ENCODE measurements around the gene ZNF70. TPM values are rescaled to one million over a fixed set of nuclear protein-coding genes. Genes with fewer than 3 reads are reported as not detected.

The ZNF70 gene
- total RNA-seq, 2 donors from 2014 or later: 2.8 to 3.5 TPM

- H3K4me3 ChIP-seq: no peak overlapping the region
- peaks cover 21% of the 10 kb centered on the region for H3K36me3 ChIP-seq
- intact Hi-C loops (cut with DNase I): no loop called here
- no peak overlapping the region for H3K27ac ChIP-seq
- no peak for TF ChIP-seq CTCF (IDR thresholded peaks at IDR 0.05)
- no peaks in the 10 kb centered on the region for H3K9me3 ChIP-seq
- DNase-seq: no peak
- no peak overlapping the region for H3K9ac ChIP-seq (ENCODE audit: low read depth in 2 of 2, low read length in 2 of 2)
- H3K27me3 ChIP-seq: no peaks in the 10 kb centered on the region
- peaks cover 7% of the 10 kb centered on the region for H3K4me1 ChIP-seq
These were observed 40.2 kb upstream of the ZNF70 start for GRCh38 chr22:23790819-23791737.

- Histone ChIP-seq H3K9me3 (no peaks in the 10 kb centered on the region), H3K36me3 (peaks cover 12% of the 10 kb centered on the region), H3K9ac (ENCODE audit: low read depth in 2 of 2, low read length in 2 of 2) (no peak overlapping the region), H3K4me1 (peaks cover 7% of the 10 kb centered on the region), H3K4me3 (no peak overlapping the region), H3K27me3 (no peaks in the 10 kb centered on the region), H3K27ac (no peak overlapping the region)
- no peak for DNase-seq
- intact Hi-C loops (cut with DNase I): no loop called here
- no peak for TF ChIP-seq CTCF (IDR thresholded peaks at IDR 0.05)
These were observed 38.7 kb upstream of the ZNF70 start for GRCh38 chr22:23789638-23790037.

GRCh38 chr22:23789121-23789520 lies 38.2 kb upstream of the ZNF70 start:
- intact Hi-C loops (cut with DNase I): no loop called here
- no peak overlapping the region for H3K9ac ChIP-seq (ENCODE audit: low read depth in 2 of 2, low read length in 2 of 2)
- TF ChIP-seq CTCF (IDR thresholded peaks at IDR 0.05): no peak
- H3K9me3 ChIP-seq: no peaks in the 10 kb centered on the region
- no peak overlapping the region for H3K4me3 ChIP-seq
- peaks cover 8% of the 10 kb centered on the region for H3K36me3 ChIP-seq
- no peak for DNase-seq
- no peaks in the 10 kb centered on the region for H3K27me3 ChIP-seq
- peaks cover 7% of the 10 kb centered on the region for H3K4me1 ChIP-seq
- H3K27ac ChIP-seq: no peak overlapping the region

GRCh38 chr22:23787910-23788309 lies 37.0 kb upstream of the ZNF70 start:
- Histone ChIP-seq H3K27ac (peak overlapping the region; percentile 97), H3K4me3 (peak overlapping the region; percentile 65), H3K9me3 (no peaks in the 10 kb centered on the region), H3K36me3 (no peaks in the 10 kb centered on the region), H3K9ac (ENCODE audit: low read depth in 2 of 2, low read length in 2 of 2) (peak overlapping the region in 1 of 2 donors; percentile 83), H3K27me3 (no peaks in the 10 kb centered on the region), H3K4me1 (peaks cover 7% of the 10 kb centered on the region)
- intact Hi-C loops (cut with DNase I): no loop called here
- no peak for TF ChIP-seq CTCF (IDR thresholded peaks at IDR 0.05)
- no peak for DNase-seq

GRCh38 chr22:23787600-23787896 lies 36.6 kb upstream of the ZNF70 start:
- H3K36me3 ChIP-seq: no peaks in the 10 kb centered on the region
- intact Hi-C loops (cut with DNase I): no loop called here
- H3K4me3 ChIP-seq: peak overlapping the region; percentile 65
- TF ChIP-seq CTCF (IDR thresholded peaks at IDR 0.05): no peak
- no peak for DNase-seq
- peak overlapping the region; percentile 97 for H3K27ac ChIP-seq
- peak overlapping the region in 1 of 2 donors; percentile 83 for H3K9ac ChIP-seq (ENCODE audit: low read depth in 2 of 2, low read length in 2 of 2)
- H3K27me3 ChIP-seq: no peaks in the 10 kb centered on the region
- no peaks in the 10 kb centered on the region for H3K9me3 ChIP-seq
- H3K4me1 ChIP-seq: peaks cover 7% of the 10 kb centered on the region

All from colonic mucosa (tissue), 4 donors.